GM12892 (cell line): ENCODE data around the gene CARMIL1. TPM values are rescaled to one million over a fixed set of nuclear protein-coding genes. Genes with fewer than 3 reads are reported as not detected.
A peak's percentile ranks its signal among the peaks of the same experiment; 100 is the strongest.

ENCODE experiments used
- DNase-seq: peaks from one replicate; pipeline ENCODE4 v3.0.0; 2011; ENCODE audit not compliant: insufficient read length
- FAIRE-seq: peaks from 2 replicates; lab custom pipeline; 2011; peaks lifted over from hg19 to GRCh38; lab: Jason Lieb, UNC
- POLR2A ChIP-seq: IDR thresholded peaks from 2 replicates; pipeline ENCODE4 v1.6.1; 2011; ENCODE audit warnings: low read depth, low read length, control low read depth
- POLR2AphosphoS5 ChIP-seq: IDR thresholded peaks from 2 replicates; pipeline ENCODE4 v1.6.1; 2011; ENCODE audit warnings: low read depth, low read length, control low read depth
- TAF1 ChIP-seq: IDR thresholded peaks from 2 replicates; pipeline ENCODE4 v1.6.1; 2011; ENCODE audit warnings: low read depth, mild to moderate bottlenecking, control low read depth, low read length, borderline replicate concordance
- polyA plus RNA-seq: library from polyadenylated mRNA; unstranded; fragments of >200 nt; gene quantifications from one replicate; pipeline ENCODE4 v1.2.1, GENCODE V29; 2012; ENCODE audit warnings: missing spikeins, inconsistent platforms; ENCODE audit not compliant: missing spikeins

Gene CARMIL1
- polyA plus RNA-seq = 4.0 TPM

DNA sequence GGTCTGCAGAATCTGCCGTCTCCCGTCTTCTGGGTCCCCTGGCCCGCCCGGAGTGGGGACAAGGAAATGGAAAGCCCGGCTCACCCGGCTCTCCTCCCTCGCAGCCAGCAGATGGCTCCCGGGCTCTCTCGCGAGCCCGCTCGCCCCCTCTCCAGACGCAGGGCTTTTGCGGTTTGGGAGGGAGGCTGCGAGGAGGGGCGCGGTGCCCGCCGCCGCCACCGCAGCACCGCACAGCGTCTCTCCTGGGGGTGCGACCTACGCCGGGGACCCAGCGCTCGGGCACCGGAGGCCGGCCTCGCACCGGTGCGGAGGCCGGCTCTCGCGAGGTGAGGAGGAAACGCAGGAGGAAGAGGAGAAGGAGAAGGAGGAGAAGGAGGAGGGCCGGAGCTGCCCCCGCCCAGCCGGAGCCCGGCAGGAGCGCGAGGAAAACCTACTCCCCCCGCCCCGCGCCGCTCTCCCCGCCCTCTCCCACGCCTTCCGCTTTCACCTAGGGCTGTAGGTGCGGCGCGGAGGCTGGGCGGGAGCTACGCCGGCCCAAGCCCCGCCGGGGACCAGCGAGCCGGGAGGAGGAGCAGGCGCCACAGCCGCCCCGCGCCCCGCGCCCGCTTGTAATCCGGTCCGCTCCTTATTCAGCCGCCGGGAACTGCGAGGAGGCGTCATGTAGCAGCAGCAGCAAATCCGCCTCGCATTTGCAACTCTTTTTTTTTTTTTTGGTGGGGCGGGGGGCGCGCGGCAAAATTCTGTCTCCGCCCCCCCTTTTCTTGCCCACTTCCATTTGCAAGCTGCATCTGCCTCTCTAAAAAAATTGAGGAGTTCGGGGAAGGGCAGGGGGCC lies at the start of gene CARMIL1:
Gene CARMIL1, plus strand, starts transcription at position 461 of the 834 bp plus-strand sequence. CDS start 422 bp downstream, outside the sequence.
- FAIRE-seq (peak; percentile 92), DNase-seq (peak; percentile 81)
- TF ChIP-seq TAF1 (no peak), POLR2AphosphoS5 (no peak; the same call in 1 of the 2 replicates), POLR2A (peak; percentile 54; the same call in 1 of the 2 replicates)

DNA sequence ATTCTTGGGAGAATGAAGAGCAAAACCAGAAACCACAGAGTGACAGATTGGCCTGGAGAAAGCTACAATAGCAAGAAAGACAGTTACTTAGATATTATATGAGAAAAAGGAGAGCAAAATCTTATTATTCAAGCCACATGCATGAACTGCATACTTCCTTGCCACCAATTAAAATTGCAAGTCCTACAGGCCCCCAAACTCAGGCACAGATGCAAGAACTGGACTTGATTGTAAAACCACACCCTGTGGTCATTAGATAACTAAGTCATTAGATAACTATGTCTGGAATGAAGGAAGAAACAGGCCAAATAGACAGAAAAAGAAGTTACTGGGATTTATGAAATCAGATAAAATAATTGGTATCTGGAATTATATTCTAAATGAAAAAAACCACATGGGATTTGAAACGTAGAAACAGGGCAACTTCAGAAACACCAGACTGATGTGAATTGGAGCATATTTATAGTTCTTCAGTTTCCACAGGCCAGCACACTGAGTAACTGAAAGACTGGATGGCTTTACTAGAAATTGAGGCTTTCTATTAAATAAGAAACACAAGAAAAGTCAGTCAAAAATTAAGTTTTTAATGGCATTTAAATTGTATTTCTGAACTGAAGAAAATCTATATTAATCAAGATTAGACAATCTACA lies 49.4 kb upstream of the CARMIL1 start:
- TF ChIP-seq POLR2A (no peak), POLR2AphosphoS5 (no peak), TAF1 (no peak)
- FAIRE-seq (no peak), DNase-seq (no peak)

GRCh38 chr6:25232479-25232878 lies 46.7 kb upstream of the CARMIL1 start:
- FAIRE-seq = no peak
- DNase-seq = no peak
- TF ChIP-seq TAF1 = no peak
- no peak for TF ChIP-seq POLR2AphosphoS5
- no peak for TF ChIP-seq POLR2A

- no peak for FAIRE-seq
Observed at GRCh38 chr6:25233226-25233625, 45.9 kb upstream of the CARMIL1 start.

GRCh38 chr6:25237579-25237978 lies 41.6 kb upstream of the CARMIL1 start:
- no peak for FAIRE-seq
- no peak for DNase-seq
- TF ChIP-seq POLR2AphosphoS5 (no peak), TAF1 (no peak), POLR2A (no peak)

More at GRCh38 chr6:25233226-25233625, 45.9 kb upstream of the CARMIL1 start:
- TF ChIP-seq POLR2A (no peak), POLR2AphosphoS5 (no peak), TAF1 (no peak)
- no peak for DNase-seq

- FAIRE-seq = no peak
- no peak for TF ChIP-seq POLR2A
- no peak for TF ChIP-seq TAF1
- TF ChIP-seq POLR2AphosphoS5 = no peak
- DNase-seq = no peak
Observed at GRCh38 chr6:25239059-25239458, 40.1 kb upstream of the CARMIL1 start.

DNA sequence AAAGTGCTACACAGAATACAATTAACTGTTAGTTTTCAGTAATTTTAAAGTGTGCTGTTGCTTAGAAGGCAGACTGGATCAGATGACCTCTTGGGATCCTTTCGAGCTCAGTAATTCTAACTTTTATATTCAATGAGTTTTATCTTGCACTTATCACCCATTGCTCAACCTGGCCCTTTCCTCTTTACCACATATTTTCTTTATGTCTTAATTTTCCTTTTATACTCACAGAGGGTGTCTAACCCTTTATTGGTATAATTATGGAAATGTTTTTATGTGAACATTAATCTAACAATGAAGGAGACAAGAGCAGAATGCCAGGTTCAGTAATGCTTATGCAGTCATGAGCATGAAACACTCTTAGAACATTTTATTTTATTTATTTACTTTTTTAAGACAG lies 39.7 kb upstream of the CARMIL1 start:
- FAIRE-seq (no peak), DNase-seq (no peak)
- no peak for TF ChIP-seq POLR2AphosphoS5
- no peak for TF ChIP-seq POLR2A

GRCh38 chr6:25242567-25242966 lies 36.6 kb upstream of the CARMIL1 start:
- FAIRE-seq (no peak), DNase-seq (no peak)
- TF ChIP-seq TAF1 (no peak), POLR2A (no peak), POLR2AphosphoS5 (no peak)

DNA sequence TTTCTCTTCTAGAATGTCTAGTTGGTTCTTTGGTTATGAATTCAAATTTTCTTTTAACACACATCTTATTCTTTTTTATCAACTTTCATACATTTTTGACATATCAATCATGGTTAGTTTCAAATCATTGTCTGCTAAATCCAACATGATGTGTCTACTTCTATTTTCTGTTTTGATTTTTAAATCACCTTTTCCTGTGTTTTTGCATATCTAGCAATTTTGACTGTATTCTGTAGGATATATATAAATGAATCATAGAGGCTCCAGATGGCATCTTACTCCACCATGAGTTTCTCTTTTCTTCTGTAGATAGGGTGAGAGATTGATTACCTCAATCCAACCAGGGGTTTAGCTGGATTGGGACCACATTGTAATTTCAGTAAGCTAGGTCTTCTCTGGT lies 34.3 kb upstream of the CARMIL1 start:
- DNase-seq (no peak), FAIRE-seq (no peak)
- no peak for TF ChIP-seq POLR2A
- no peak for TF ChIP-seq TAF1
- no peak for TF ChIP-seq POLR2AphosphoS5

DNA sequence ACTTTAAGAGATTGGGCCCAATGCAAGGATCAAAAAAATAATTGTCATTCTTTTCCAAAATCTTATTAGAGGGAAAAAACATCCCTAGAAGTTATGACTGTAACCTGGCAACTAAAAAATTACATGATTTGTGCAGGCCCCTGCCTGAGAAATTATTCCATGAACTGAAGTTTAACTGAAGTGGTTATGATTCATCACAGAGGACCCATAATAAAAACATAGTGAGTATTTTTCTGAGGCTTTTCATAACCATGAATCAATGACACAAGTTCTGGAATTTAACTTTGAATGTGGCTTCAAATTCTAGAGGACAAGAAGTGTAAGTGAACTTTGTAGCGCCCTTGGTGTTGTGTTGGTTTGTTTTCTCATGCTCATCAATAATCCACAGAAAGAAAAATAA lies 31.1 kb upstream of the CARMIL1 start:
- no peak for DNase-seq
- FAIRE-seq = no peak
- no peak for TF ChIP-seq POLR2AphosphoS5
- TF ChIP-seq TAF1 = no peak
- TF ChIP-seq POLR2A = no peak

DNA sequence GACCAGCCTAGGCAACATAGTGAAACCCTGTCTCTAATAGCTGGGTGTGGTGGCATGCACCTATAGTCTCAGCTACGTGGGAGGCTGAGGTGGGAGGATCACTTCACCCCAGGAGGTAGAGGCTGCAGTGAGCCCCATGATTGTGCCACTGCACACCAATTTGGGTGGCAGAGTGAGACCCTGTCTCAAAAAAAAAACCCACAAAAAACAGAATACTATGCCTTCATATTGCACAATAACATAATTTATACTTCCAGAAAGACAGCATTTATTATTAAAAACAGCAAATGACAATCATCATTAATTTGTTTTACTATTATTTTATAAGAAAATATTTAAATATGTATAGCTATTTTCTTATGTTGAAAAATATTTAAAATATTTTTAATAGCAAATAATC lies 30.0 kb upstream of the CARMIL1 start:
- TF ChIP-seq POLR2A (no peak), POLR2AphosphoS5 (no peak), TAF1 (no peak)
- DNase-seq (no peak), FAIRE-seq (no peak)

- DNase-seq (no peak), FAIRE-seq (peak; percentile 84)
- no peak for TF ChIP-seq POLR2A
- no peak for TF ChIP-seq POLR2AphosphoS5
- TF ChIP-seq TAF1 = no peak
Observed at GRCh38 chr6:25250878-25251277, 28.3 kb upstream of the CARMIL1 start.
